GM12878 (cell line): ENCODE results near the gene RETSAT. TPM values are rescaled to one million over a fixed set of nuclear protein-coding genes. Genes with fewer than 3 reads are reported as not detected.

Source experiments
- ATAC-seq: fragments of 200-7000 bp; cut with Tn5 transposase; 3 replicates; pipeline ENCODE4 v1.9.1; 2020; ENCODE audit warnings: mild to moderate bottlenecking, moderate library complexity
- BruUV-seq: library from RNA; stranded (reverse); fragments of 400-500 nt; replicated peaks from 2 replicates; lab custom pipeline; 2021; lab: Mats Ljungman, UMichigan
- CTCF ChIA-PET: fragments of 300-600 bp; sonication (Branson Sonifier 250); formaldehyde crosslinking; extraction: SDS; loops from one replicate; lab custom pipeline; 2021; ENCODE audit warnings: inconsistent platforms; lab: Yijun Ruan, JAX
- POLR2A ChIA-PET: fragments of 350-600 bp; formaldehyde crosslinking; extraction: SDS; loops from one replicate; lab custom pipeline; 2021; ENCODE audit warnings: inconsistent platforms; lab: Charles Lee
- RAD21 ChIA-PET: fragments of 300-600 bp; sonication (Branson Sonifier 250); formaldehyde crosslinking; loops from one replicate; lab custom pipeline; 2023; ENCODE audit warnings: antibody characterized with exemption; ENCODE audit not compliant: unreplicated experiment; lab: Charles Lee
- SMC1A ChIA-PET: fragments of 300-600 bp; sonication (Branson Sonifier 250); formaldehyde crosslinking; loops from one replicate; lab custom pipeline; 2023; ENCODE audit not compliant: unreplicated experiment, uncharacterized antibody; lab: Charles Lee
- DNase-seq: peaks from one replicate; pipeline ENCODE4 v3.0.0-alpha.2; 2011; ENCODE audit warnings: low read depth, low spot score
- FAIRE-seq: peaks from 3 replicates; lab custom pipeline; 2011; peaks lifted over from hg19 to GRCh38; lab: Jason Lieb, UNC
- H2AFZ ChIP-seq: 2 replicates; pipeline ENCODE4 v1.6.0; 2011; ENCODE audit warnings: low read depth, low read length, control low read depth; ENCODE audit not compliant: control insufficient read depth
- H3K27ac ChIP-seq: 2 replicates; pipeline ENCODE4 v1.5.1; 2011; ENCODE audit warnings: control low read depth; ENCODE audit not compliant: control insufficient read depth, insufficient read depth
- H3K27me3 ChIP-seq, 2 experiments: replicated peaks in 1 of 2; 2 replicates each; pipeline versions ENCODE4 v1.6.0 to v1.6.1; 2011; ENCODE audit warnings: low read length in 1 of 2; ENCODE audit not compliant: control insufficient read depth in 2 of 2, insufficient read depth in 2 of 2
- H3K36me3 ChIP-seq, 2 experiments: 2 replicates each; pipeline ENCODE4 v1.5.1; 2011; ENCODE audit warnings: low read length in 1 of 2; ENCODE audit not compliant: control insufficient read depth in 2 of 2, insufficient read depth in 2 of 2
- H3K4me1 ChIP-seq: 2 replicates; pipeline ENCODE4 v1.6.1; 2011; ENCODE audit warnings: mild to moderate bottlenecking, low read length, moderate library complexity, mixed read lengths; ENCODE audit not compliant: control insufficient read depth, insufficient read depth
- H3K4me2 ChIP-seq: 2 replicates; pipeline ENCODE4 v1.6.0; 2011; ENCODE audit warnings: control low read depth; ENCODE audit not compliant: control insufficient read depth, insufficient read depth
- H3K4me3 ChIP-seq: fragments of 200-600 bp; sonication (generic); 2 replicates; pipeline ENCODE4 v1.5.1; 2016
- H3K79me2 ChIP-seq: 2 replicates; pipeline ENCODE4 v1.6.0; 2011; ENCODE audit warnings: low read length; ENCODE audit not compliant: control insufficient read depth, insufficient read depth
- H3K9ac ChIP-seq: 2 replicates; pipeline ENCODE4 v1.8.0; 2011; ENCODE audit warnings: low read length, control low read depth, mixed read lengths; ENCODE audit not compliant: control insufficient read depth, insufficient read depth
- H3K9me3 ChIP-seq: replicated peaks from 3 replicates; pipeline ENCODE4 v1.5.1; 2011; ENCODE audit warnings: mild to moderate bottlenecking, low read length; ENCODE audit not compliant: control insufficient read depth, insufficient read depth
- H4K20me1 ChIP-seq: 2 replicates; pipeline ENCODE4 v1.6.0; 2011; ENCODE audit not compliant: control insufficient read depth, insufficient read depth
- ATF2 ChIP-seq: IDR thresholded peaks from 2 replicates; pipeline ENCODE4 v1.6.1; 2012; ENCODE audit warnings: low read length, inconsistent platforms
- BCL3 ChIP-seq: IDR thresholded peaks from 2 replicates; pipeline ENCODE4 v1.6.1; 2011; ENCODE audit warnings: borderline replicate concordance, low read depth, mild to moderate bottlenecking, moderate library complexity, low read length; ENCODE audit not compliant: insufficient read depth, poor library complexity, severe bottlenecking
- EED ChIP-seq: sonication (generic); IDR thresholded peaks from 2 replicates; pipeline ENCODE4 v1.6.1; 2016; ENCODE audit warnings: antibody characterized with exemption, low read depth
- FOXK2 ChIP-seq: fragments of 450-650 bp; IDR thresholded peaks from 2 replicates; pipeline ENCODE4 v1.6.1; 2017; ENCODE audit warnings: mild to moderate bottlenecking, moderate library complexity
- MTA2 ChIP-seq: fragments of 450-650 bp; IDR thresholded peaks from 2 replicates; pipeline ENCODE4 v1.6.1; 2016; ENCODE audit warnings: low read depth, mild to moderate bottlenecking, moderate library complexity
- MTA3 ChIP-seq: IDR thresholded peaks from 2 replicates; pipeline ENCODE4 v1.6.1; 2012; ENCODE audit warnings: low read length, inconsistent platforms, borderline replicate concordance
- NFXL1 ChIP-seq: fragments of 450-650 bp; IDR thresholded peaks from 2 replicates; pipeline ENCODE4 v1.6.1; 2017; ENCODE audit warnings: antibody characterized with exemption, mild to moderate bottlenecking, borderline replicate concordance
- PBX3 ChIP-seq: IDR thresholded peaks from 2 replicates; pipeline ENCODE4 v1.6.1; 2011; ENCODE audit warnings: mild to moderate bottlenecking, low read depth, low read length, moderate library complexity; ENCODE audit not compliant: insufficient replicate concordance
- RB1 ChIP-seq: fragments of 450-650 bp; formaldehyde crosslinking; IDR thresholded peaks from 2 replicates; pipeline ENCODE4 v1.6.1; 2017; ENCODE audit warnings: mild to moderate bottlenecking, borderline replicate concordance
- ZBTB11 ChIP-seq: fragments of 450-650 bp; formaldehyde crosslinking; IDR thresholded peaks from 2 replicates; pipeline ENCODE4 v1.5.0; 2022; ENCODE audit warnings: mild to moderate bottlenecking, missing genetic modification characterization
- ZNF207 ChIP-seq: fragments of 450-650 bp; IDR thresholded peaks from 2 replicates; pipeline ENCODE4 v1.6.1; 2014; ENCODE audit warnings: antibody characterized with exemption, mild to moderate bottlenecking, borderline replicate concordance
- ZNF274 ChIP-seq: IDR thresholded peaks from one replicate; pipeline ENCODE4 v1.8.0; 2011; ENCODE audit not compliant: insufficient read length, insufficient read depth
- ZNF687 ChIP-seq: fragments of 450-650 bp; IDR thresholded peaks from 2 replicates; pipeline ENCODE4 v1.6.1; 2017; ENCODE audit warnings: mild to moderate bottlenecking, moderate library complexity
- WGBS: methylation state at CpG from one replicate; pipeline ENCODE4 v1.1.6; 2016; ENCODE audit warnings: low lambda C conversion rate; ENCODE audit not compliant: insufficient replicate concordance, insufficient coverage; ENCODE audit errors: missing lambda C conversion rate; 5-methylcytosine and 5-hydroxymethylcytosine counted together
- in situ Hi-C: fragments of 300-500 bp; cut with MboI; formaldehyde crosslinking; loops from 9 replicates; pipeline ENCODE4 v1.14.3; 2018; ENCODE audit warnings: mixed read lengths
- intact Hi-C: fragments of 100-400 bp; cut with micrococcal nuclease; formaldehyde crosslinking; loops from one replicate; pipeline ENCODE4 v1.14.2; 2022; ENCODE audit not compliant: unreplicated experiment
- polyA plus RNA-seq, 11 experiments: library from polyadenylated mRNA; depleted of rRNA in 4 of 11; unstranded in 6 of 11; stranded (reverse) in 5 of 11; fragments of >200 nt; fragmentation: Nextera tagmentation in 4 of 11; fragmentation: Illumina TruSeq in 1 of 11; extraction: Ambion mirVana in 4 of 11; extraction: Trizol in 1 of 11; gene quantifications; 1 replicate in 1 of 11; 2 replicates in 10 of 11; pipeline versions ENCODE4 v1.2.1 to v1.2.3, GENCODE V29; 2011 to 2016; ENCODE audit warnings: inconsistent platforms in 2 of 11, missing spikeins in 2 of 11, low read depth in 1 of 11
- total RNA-seq, 4 experiments: library from RNA; depleted of rRNA in 3 of 4; stranded (reverse); fragments of >200 nt in 3 of 4; fragmentation: Illumina TruSeq in 1 of 4; extraction: Trizol in 1 of 4; gene quantifications; 2 replicates each; pipeline versions ENCODE4 v1.2.1 to v1.2.3, GENCODE V29; 2013 to 2021

RETSAT gene
- total and polyA plus RNA-seq, 10 of the 15 experiments (the other 5 are each of a cell fraction or from before 2014, with no cell fraction given) = 3.3 to 28.8 (median 22.0) TPM

- ChIA-PET RAD21 (no interaction called here), SMC1A (interaction anchor here (1.1 kb wide), 1 partner anchor 11 kb away, joined by 3 read pairs; no protein-coding TSS in a partner anchor), POLR2A (no interaction called here), CTCF (no interaction called here)
- Histone ChIP-seq H3K27ac (no peak overlapping the region), H3K27me3 (no peaks in the 10 kb centered on the region), H3K79me2 (no peaks in the 10 kb centered on the region), H3K9me3 (no peaks in the 10 kb centered on the region), H3K4me2 (no peak overlapping the region), H4K20me1 (no peaks in the 10 kb centered on the region), H3K4me1 (no peaks in the 10 kb centered on the region), H3K9ac (no peak overlapping the region), H3K4me3 (no peak overlapping the region), H2AFZ (no peak overlapping the region), H3K36me3 (peaks cover 0 to 4% of the 10 kb centered on the region in 2 experiments; a peak in 1 of 4 replicates)
- in situ Hi-C loops (no loop called here), intact Hi-C loops (no loop called here)
- no TSS peak for BruUV-seq
- ATAC-seq (no peak), FAIRE-seq (no peak), DNase-seq (no peak)
- WGBS = 77% methylated on average over 5 of the region's 5 CpGs
- no peak for TF ChIP-seq PBX3
- no peak for TF ChIP-seq RB1
- no peak for TF ChIP-seq BCL3
- no peak for TF ChIP-seq MTA2
- TF ChIP-seq MTA3 = no peak
- no peak for TF ChIP-seq ZNF687
- no peak for TF ChIP-seq ATF2
- TF ChIP-seq ZNF207 = no peak
- no peak for TF ChIP-seq NFXL1
- TF ChIP-seq FOXK2 = no peak
- no peak for TF ChIP-seq ZBTB11 (CRISPR knock-in tag)
- TF ChIP-seq EED = no peak
- no peak for TF ChIP-seq ZNF274
These were observed 23.9 kb upstream of the RETSAT start for GRCh38 chr2:85378257-85378656.
